Activated T-helper 1 cell treated with anti-CD3 and anti-CD28 coated beads, Interleukin-12 subunit alpha, Interleukin-12 subunit beta, Interleukin-2, Interleukin-4 antibody, amounts not matched to agents 30 ng/mL and 10 ng/mL and 1 ng/mL, durations not matched to agents 14 hours and 24 hours and 36 hours (primary cell): ENCODE measurements around the gene GBX2. TPM values are rescaled to one million over a fixed set of nuclear protein-coding genes. Genes with fewer than 3 reads are reported as not detected.

ENCODE experiments used
- DNase-seq: peaks from one replicate; pipeline ENCODE4 v3.0.0; 2021; ENCODE audit warnings: low spot score
- H3K27ac Mint-ChIP-seq: one replicate; pipeline ENCODE4 v1.8.0; 2021; ENCODE audit warnings: mild to moderate bottlenecking, mixed read lengths
- H3K27me3 Mint-ChIP-seq: one replicate; pipeline ENCODE4 v1.8.0; 2022; ENCODE audit warnings: mild to moderate bottlenecking, moderate library complexity, mixed read lengths; ENCODE audit not compliant: insufficient read depth
- H3K36me3 Mint-ChIP-seq: one replicate; pipeline ENCODE4 v1.8.0; 2021; ENCODE audit warnings: low read depth, mixed read lengths
- H3K4me1 Mint-ChIP-seq: one replicate; pipeline ENCODE4 v1.8.0; 2021; ENCODE audit warnings: low read depth, mixed read lengths
- H3K4me3 Mint-ChIP-seq: one replicate; pipeline ENCODE4 v1.8.0; 2021; ENCODE audit warnings: mild to moderate bottlenecking, moderate library complexity, mixed read lengths
- H3K9me3 Mint-ChIP-seq: one replicate; pipeline ENCODE4 v1.8.0; 2021; ENCODE audit warnings: mixed read lengths
- intact Hi-C: fragments of 100-400 bp; cut with micrococcal nuclease; formaldehyde crosslinking; loops from one replicate; pipeline ENCODE4 v1.15.1; 2024
- total RNA-seq: library from RNA; stranded (reverse); gene quantifications from 2 replicates; pipeline ENCODE4 v1.2.3, GENCODE V29; 2022

Gene GBX2
- total RNA-seq, 1 donor from 2014 or later, result not detected

DNA sequence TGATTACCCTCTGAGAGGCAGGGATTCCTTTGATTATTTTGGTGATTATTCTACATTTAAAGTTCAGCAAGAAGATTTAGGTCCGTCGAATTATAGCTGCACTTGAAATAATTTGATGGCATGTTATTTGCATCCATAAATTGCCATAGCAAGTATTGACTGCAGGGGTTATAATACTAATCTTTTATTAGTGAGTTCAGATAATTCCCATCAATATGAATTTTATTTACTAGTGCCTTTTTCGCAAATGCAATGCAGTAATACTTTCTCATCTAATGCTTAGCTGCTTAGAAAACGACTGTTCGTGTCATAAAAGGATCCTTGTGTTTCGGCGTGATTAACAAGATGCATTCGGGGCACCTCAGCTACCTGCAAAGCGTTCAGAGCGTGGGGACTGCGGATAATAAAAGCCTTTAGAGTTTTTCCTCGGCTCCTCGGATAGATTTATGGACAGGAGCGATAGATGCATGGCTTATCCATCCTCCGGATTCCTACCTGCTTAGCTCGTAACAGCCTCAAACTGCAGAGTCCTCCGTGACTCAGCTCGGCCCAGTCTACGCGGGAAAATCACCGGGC lies 2.5 kb upstream of the GBX2 start:
- no peaks in the 10 kb centered on the region for H3K9me3 Mint-ChIP-seq
- peaks cover 68% of the 10 kb centered on the region for H3K27me3 Mint-ChIP-seq
- H3K36me3 Mint-ChIP-seq, result peaks cover 2% of the 10 kb centered on the region
- H3K4me1 Mint-ChIP-seq, result peaks cover 6% of the 10 kb centered on the region
- intact Hi-C loops, result loop anchor here (1.0 kb wide), 1 partner anchor 9 kb away; no protein-coding TSS in a partner anchor
- peak overlapping the region; percentile 17 for H3K4me3 Mint-ChIP-seq
- peak overlapping the region; percentile 71 for H3K27ac Mint-ChIP-seq
- no peak for DNase-seq

DNA sequence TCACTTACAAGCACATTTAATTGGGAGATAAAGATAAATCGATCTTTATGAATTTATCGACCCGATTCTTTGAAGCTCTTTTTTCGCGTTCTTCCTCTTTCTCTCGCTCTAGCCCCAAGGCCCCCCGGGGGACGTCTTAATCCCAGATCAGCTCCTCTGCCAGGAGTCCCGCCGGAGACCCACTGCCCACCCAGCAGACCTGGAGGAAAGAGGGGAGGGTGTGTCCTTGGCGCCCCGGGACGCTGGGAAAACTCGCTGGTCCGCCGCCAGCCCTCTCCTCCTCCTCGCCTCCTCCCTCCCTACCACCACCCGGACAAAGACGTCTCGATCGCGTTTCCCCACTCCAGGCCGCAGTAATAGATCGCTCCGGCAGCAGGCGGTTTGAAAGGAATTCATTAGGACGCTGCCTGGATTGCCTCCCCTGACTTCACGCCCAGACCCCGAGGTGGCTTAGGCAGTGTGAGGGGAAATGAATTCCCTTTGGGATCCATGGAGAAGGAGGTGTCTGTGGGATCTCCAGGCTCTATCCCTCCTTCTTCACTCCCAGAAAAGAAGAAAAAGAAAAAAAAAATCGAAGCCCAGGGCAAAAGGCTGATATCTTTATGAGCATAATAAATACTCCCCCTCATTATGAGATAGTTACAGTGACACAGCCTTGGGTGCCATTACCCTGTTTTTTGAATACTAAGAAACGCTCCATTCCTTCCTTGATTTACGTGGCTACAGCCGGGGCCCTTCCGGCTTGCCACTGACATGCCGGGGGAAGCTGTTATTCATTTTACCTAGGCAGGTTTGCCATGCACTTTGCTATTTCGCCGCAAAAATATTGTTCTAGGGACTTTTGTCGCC lies 1.8 kb upstream of the GBX2 start:
- DNase-seq, result no peak
- peak overlapping the region; percentile 17 for H3K4me3 Mint-ChIP-seq
- H3K27me3 Mint-ChIP-seq, result peaks cover 68% of the 10 kb centered on the region
- H3K27ac Mint-ChIP-seq, result peak overlapping the region; percentile 76
- H3K9me3 Mint-ChIP-seq, result no peaks in the 10 kb centered on the region
- H3K4me1 Mint-ChIP-seq, result peaks cover 6% of the 10 kb centered on the region
- peaks cover 2% of the 10 kb centered on the region for H3K36me3 Mint-ChIP-seq
- intact Hi-C loops, result no loop called here

- peaks cover 2% of the 10 kb centered on the region for H3K36me3 Mint-ChIP-seq
- H3K4me1 Mint-ChIP-seq, result peaks cover 6% of the 10 kb centered on the region
- H3K4me3 Mint-ChIP-seq, result no peak overlapping the region
- H3K27me3 Mint-ChIP-seq, result peaks cover 65% of the 10 kb centered on the region
- DNase-seq, result no peak
- no peaks in the 10 kb centered on the region for H3K9me3 Mint-ChIP-seq
- intact Hi-C loops, result no loop called here
- peak overlapping the region; percentile 76 for H3K27ac Mint-ChIP-seq
These were observed 1.1 kb upstream of the GBX2 start for GRCh38 chr2:236169151-236169721.

- H3K27me3 Mint-ChIP-seq, result peaks cover 61% of the 10 kb centered on the region
- H3K4me3 Mint-ChIP-seq, result no peak overlapping the region
- intact Hi-C loops, result no loop called here
- H3K9me3 Mint-ChIP-seq, result no peaks in the 10 kb centered on the region
- peaks cover 2% of the 10 kb centered on the region for H3K36me3 Mint-ChIP-seq
- peaks cover 6% of the 10 kb centered on the region for H3K4me1 Mint-ChIP-seq
- no peak overlapping the region for H3K27ac Mint-ChIP-seq
- no peak for DNase-seq
These were observed 683 bp downstream of the GBX2 start for GRCh38 chr2:236167297-236168109.

- no peak for DNase-seq
- Mint-ChIP-seq H3K9me3 (no peaks in the 10 kb centered on the region), H3K27ac (peak overlapping the region; percentile 31), H3K4me3 (no peak overlapping the region), H3K27me3 (peaks cover 59% of the 10 kb centered on the region), H3K36me3 (no peaks in the 10 kb centered on the region), H3K4me1 (peaks cover 6% of the 10 kb centered on the region)
- intact Hi-C loops, result no loop called here
These were observed 1.3 kb downstream of the GBX2 start for GRCh38 chr2:236166796-236167296.

DNA sequence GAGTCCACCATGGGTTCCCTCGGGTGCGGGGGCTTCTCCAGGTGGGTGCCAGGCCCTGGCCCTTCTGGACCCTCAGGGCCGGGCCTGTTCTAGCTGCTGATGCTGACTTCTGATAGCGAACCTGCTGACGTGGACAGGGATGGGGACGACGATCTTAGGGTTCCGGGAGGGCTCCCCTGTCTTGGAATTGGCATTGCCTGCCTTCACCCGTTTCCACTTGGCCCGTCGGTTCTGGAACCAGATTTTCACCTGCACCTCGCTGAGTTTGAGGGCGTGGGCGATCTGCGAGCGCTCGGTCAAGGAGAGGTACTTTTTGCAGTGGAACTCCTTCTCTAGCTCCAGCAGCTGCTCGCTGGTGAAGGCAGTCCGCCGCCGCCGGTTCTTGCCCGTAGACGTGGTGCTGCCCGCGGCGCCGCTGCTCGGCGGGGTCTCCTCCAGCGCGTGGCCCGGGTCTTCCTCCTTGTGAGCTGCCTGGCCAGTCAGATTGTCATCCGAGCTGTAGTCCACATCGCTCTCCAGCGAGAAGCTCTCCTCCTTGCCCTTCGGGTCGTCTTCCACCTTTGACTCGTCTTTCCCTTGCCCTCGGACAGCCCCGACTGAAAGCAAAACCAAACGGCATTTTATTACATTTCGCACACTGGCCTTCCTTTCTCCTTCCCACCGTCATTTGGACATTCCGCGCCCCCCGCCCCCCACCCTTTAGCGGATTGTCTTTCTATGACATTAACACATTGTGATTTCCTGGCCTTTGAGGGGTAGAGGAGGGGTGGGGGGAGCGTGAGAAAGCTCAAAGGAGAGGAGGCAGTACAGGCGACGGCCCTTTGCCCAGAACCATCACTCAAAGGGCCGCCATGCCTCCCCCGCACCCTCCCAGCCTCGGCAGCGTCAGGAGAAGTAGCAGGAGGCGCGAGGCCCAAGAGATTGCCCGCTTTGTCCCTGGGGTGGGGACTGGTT lies 2.1 kb downstream of the GBX2 start:
- Mint-ChIP-seq H3K4me3 (no peak overlapping the region), H3K27me3 (peaks cover 60% of the 10 kb centered on the region), H3K36me3 (no peaks in the 10 kb centered on the region), H3K9me3 (no peaks in the 10 kb centered on the region), H3K27ac (peak overlapping the region; percentile 31), H3K4me1 (peaks cover 6% of the 10 kb centered on the region)
- intact Hi-C loops, result loop anchor here (2.0 kb wide), 1 partner anchor 15 kb away; no protein-coding TSS in a partner anchor
- no peak for DNase-seq

DNA sequence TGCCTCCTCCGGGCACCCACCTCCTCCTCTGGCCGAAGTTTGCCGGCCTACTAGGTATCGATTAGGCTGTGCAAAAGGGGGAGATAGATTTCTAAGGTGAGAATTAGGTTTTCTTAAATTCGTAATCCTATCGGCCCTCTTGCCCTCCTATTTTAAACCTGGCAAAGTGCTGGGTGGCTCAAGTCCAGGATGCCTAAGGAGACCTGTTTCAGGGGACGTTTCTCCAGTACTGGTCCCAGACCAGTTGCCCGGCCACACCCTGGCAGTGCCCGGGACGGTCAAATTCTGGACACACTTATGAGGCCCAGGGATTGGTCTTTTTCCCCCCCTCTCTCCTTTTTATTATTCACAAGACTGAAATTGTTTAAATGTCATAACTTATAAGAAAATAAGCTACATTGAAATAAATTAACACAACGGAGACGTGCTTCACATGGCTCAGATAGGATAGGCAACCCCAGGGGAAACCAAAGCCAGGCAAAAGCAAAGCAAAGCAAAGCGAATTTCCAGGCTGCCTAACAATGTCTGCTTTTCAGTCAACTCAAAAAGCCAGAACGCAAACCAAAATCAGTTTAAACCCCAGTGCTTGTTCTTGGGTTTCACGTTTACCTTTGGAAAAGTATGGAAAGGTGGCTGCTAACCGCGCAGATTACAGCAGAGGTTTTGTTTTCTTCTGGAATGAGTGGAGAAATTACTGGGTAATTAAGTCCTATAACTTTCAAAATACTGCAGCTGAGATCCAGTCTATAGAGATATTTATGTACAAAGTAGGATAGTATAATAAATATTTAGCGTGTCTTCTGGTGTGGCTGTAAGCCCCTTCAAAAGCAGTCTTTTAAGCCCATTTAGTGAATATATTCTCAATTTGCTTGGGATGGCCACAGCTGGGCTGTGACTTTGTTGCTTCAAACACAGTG lies 3.0 kb downstream of the GBX2 start:
- no peaks in the 10 kb centered on the region for H3K9me3 Mint-ChIP-seq
- H3K4me3 Mint-ChIP-seq, result no peak overlapping the region
- intact Hi-C loops, result loop anchor here (2.0 kb wide), 1 partner anchor 16 kb away; no protein-coding TSS in a partner anchor
- H3K36me3 Mint-ChIP-seq, result no peaks in the 10 kb centered on the region
- DNase-seq, result no peak
- peak overlapping the region; percentile 40 for H3K27ac Mint-ChIP-seq
- peaks cover 6% of the 10 kb centered on the region for H3K4me1 Mint-ChIP-seq
- H3K27me3 Mint-ChIP-seq, result peaks cover 58% of the 10 kb centered on the region

DNA sequence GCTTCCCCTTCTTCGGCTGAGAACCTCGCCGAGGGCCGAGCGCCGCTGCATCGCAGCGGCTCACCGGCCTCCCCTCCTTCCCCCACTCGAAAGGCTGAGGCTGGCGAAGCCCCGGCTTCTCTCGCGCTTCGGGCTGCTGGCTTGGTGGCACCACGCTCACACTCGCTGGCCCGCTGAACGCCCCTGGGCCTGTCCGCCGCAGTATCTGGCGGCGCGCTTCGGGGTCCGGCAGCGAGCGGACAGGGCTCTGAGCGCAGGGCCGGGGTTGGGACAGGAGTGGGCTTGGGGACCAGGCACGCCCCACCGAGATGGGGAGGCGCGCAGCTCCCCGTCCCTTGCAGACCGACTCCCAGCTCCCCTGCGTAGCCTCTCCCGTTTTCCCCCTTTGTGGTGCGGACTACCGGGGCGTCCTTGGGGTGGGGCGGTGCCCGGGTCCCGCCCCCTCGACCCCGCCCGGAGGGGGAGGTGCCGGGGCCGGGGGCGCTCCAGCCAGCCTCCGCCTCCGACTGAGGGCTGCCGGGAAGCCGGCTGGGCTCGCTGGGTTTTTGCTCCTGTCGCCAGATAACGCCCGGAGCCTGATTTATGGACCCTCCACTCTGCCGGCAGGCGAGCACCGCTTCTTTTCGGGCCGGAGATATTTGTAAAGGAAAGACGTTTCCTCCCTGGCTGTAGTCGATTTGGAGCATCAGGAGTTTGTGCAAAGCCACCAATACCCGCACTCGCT lies 3.8 kb downstream of the GBX2 start:
- Mint-ChIP-seq H3K4me1 (peaks cover 6% of the 10 kb centered on the region), H3K4me3 (no peak overlapping the region), H3K36me3 (no peaks in the 10 kb centered on the region), H3K27ac (peak overlapping the region; percentile 40), H3K27me3 (peaks cover 51% of the 10 kb centered on the region), H3K9me3 (no peaks in the 10 kb centered on the region)
- DNase-seq, result no peak
- intact Hi-C loops, result loop anchor here (2.0 kb wide), 1 partner anchor 16 kb away; no protein-coding TSS in a partner anchor

GRCh38 chr2:236163471-236164200 lies 4.5 kb downstream of the GBX2 start:
- Mint-ChIP-seq H3K27ac (no peak overlapping the region), H3K36me3 (no peaks in the 10 kb centered on the region), H3K9me3 (no peaks in the 10 kb centered on the region), H3K4me3 (no peak overlapping the region), H3K4me1 (peaks cover 6% of the 10 kb centered on the region), H3K27me3 (peaks cover 49% of the 10 kb centered on the region)
- intact Hi-C loops, result loop anchor here (2.0 kb wide), 1 partner anchor 17 kb away; no protein-coding TSS in a partner anchor
- DNase-seq, result no peak

DNA sequence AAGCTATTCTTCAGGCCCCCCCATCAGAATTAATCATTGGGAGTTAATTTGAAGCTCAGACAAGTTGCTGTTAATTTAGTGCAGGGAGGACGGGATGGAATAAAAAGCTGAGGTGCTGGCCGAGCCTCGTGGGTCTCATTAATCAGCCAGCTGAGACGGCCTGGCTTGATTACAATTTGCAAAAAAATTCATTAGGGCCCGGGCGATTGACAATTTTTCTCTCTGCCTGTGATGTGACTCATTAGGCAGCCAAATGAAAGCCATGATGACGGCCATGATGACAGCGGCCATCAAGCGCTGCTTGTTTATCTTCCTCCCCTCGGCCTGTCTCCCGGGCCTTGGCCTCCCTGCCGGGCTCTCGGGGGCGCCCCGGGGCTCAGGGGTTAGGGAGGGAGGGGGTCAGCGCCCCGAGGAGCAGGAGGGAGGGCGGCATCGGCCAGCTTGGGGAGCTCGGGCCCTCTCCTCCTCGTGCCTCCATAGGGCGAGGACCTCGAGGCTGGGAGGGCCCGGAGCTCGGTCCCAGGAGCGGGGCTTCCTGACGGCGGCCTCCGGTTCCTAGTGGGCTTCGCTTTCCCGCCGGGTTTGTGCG lies 5.2 kb downstream of the GBX2 start:
- no peak overlapping the region for H3K4me3 Mint-ChIP-seq
- H3K9me3 Mint-ChIP-seq, result no peaks in the 10 kb centered on the region
- no peaks in the 10 kb centered on the region for H3K36me3 Mint-ChIP-seq
- H3K27ac Mint-ChIP-seq, result no peak overlapping the region
- peaks cover 6% of the 10 kb centered on the region for H3K4me1 Mint-ChIP-seq
- no peak for DNase-seq
- peaks cover 49% of the 10 kb centered on the region for H3K27me3 Mint-ChIP-seq
- intact Hi-C loops, result no loop called here
